HepG2 (cell line): ENCODE measurements around the gene CALML4. TPM values are rescaled to one million over a fixed set of nuclear protein-coding genes. Genes with fewer than 3 reads are reported as not detected.

Source experiments
- BHLHE40 ChIP-seq: IDR thresholded peaks from 2 replicates; pipeline ENCODE4 v1.6.1; 2011; ENCODE audit warnings: low read length, improper control_type of control experiment
- CEBPZ ChIP-seq: IDR thresholded peaks from 2 replicates; pipeline ENCODE4 v1.6.1; 2012; ENCODE audit warnings: low read length, improper control_type of control experiment
- DNMT3B ChIP-seq: conservative IDR thresholded peaks from 2 replicates; pipeline ENCODE4 v1.6.1; 2016; ENCODE audit warnings: missing biosample characterization, control low read depth
- LCORL ChIP-seq, 2 experiments: fragments of 450-650 bp in 1 of 2; sonication (generic) in 1 of 2; formaldehyde crosslinking in 1 of 2; IDR thresholded peaks; 2 replicates each; pipeline versions ENCODE4 v1.5.0 to v1.6.1; 2017 to 2020; ENCODE audit warnings: antibody characterized with exemption in 1 of 2, missing genetic modification reagents in 1 of 2
- MAX ChIP-seq: IDR thresholded peaks from 2 replicates; pipeline ENCODE4 v1.6.1; 2012; ENCODE audit warnings: inconsistent platforms
- MIXL1 ChIP-seq: IDR thresholded peaks from 2 replicates; pipeline ENCODE4 v1.6.1; 2016
- NCOA1 ChIP-seq: sonication (generic); formaldehyde crosslinking; IDR thresholded peaks from 2 replicates; pipeline ENCODE4 v1.9.0; 2021; ENCODE audit warnings: missing genetic modification reagents
- SIX4 ChIP-seq: sonication (generic); formaldehyde crosslinking; IDR thresholded peaks from 2 replicates; pipeline ENCODE4 v1.4.0; 2020; ENCODE audit warnings: missing genetic modification reagents
- STAT6 ChIP-seq: sonication (generic); formaldehyde crosslinking; IDR thresholded peaks from 2 replicates; pipeline ENCODE4 v1.4.0; 2020; ENCODE audit warnings: missing genetic modification reagents, mild to moderate bottlenecking, borderline replicate concordance
- TERF1 ChIP-seq: sonication (generic); formaldehyde crosslinking; IDR thresholded peaks from 2 replicates; pipeline ENCODE4 v1.8.0; 2022; ENCODE audit warnings: mild to moderate bottlenecking, missing genetic modification reagents, moderate library complexity
- ZNF18 ChIP-seq: sonication (generic); formaldehyde crosslinking; IDR thresholded peaks from 2 replicates; pipeline ENCODE4 v1.8.0; 2022; ENCODE audit warnings: mild to moderate bottlenecking, missing genetic modification reagents; ENCODE audit not compliant: insufficient replicate concordance
- ZNF20 ChIP-seq: sonication (generic); formaldehyde crosslinking; IDR thresholded peaks from 2 replicates; pipeline ENCODE4 v1.4.0; 2020; ENCODE audit warnings: mild to moderate bottlenecking, moderate library complexity, missing genetic modification reagents
- ZNF230 ChIP-seq: sonication (generic); formaldehyde crosslinking; IDR thresholded peaks from 2 replicates; pipeline ENCODE4 v1.4.0; 2020; ENCODE audit warnings: mild to moderate bottlenecking, missing genetic modification reagents
- ZNF549 ChIP-seq: sonication (generic); formaldehyde crosslinking; IDR thresholded peaks from 2 replicates; pipeline ENCODE4 v1.5.0; 2020; ENCODE audit warnings: missing genetic modification reagents
- ZNF577 ChIP-seq: sonication (generic); formaldehyde crosslinking; IDR thresholded peaks from 2 replicates; pipeline ENCODE4 v1.4.0; 2020; ENCODE audit warnings: mild to moderate bottlenecking, low read depth, missing genetic modification reagents, borderline replicate concordance
- ZNF652 ChIP-seq: IDR thresholded peaks from 2 replicates; pipeline ENCODE4 v1.6.1; 2016; ENCODE audit warnings: low read depth, borderline replicate concordance
- ZNF724P ChIP-seq: sonication (generic); formaldehyde crosslinking; IDR thresholded peaks from 2 replicates; pipeline ENCODE4 v1.8.0; 2022; ENCODE audit warnings: missing genetic modification reagents, borderline replicate concordance
- ZNF761 ChIP-seq: sonication (generic); formaldehyde crosslinking; conservative IDR thresholded peaks from 2 replicates; pipeline ENCODE4 v1.4.0; 2020; ENCODE audit warnings: mild to moderate bottlenecking, missing genetic modification reagents
- ZNF766 ChIP-seq: sonication (generic); formaldehyde crosslinking; IDR thresholded peaks from 2 replicates; pipeline ENCODE4 v1.5.0; 2020; ENCODE audit warnings: missing genetic modification reagents, borderline replicate concordance
- ZNF772 ChIP-seq: sonication (generic); formaldehyde crosslinking; IDR thresholded peaks from 2 replicates; pipeline ENCODE4 v1.5.0; 2020; ENCODE audit warnings: mild to moderate bottlenecking, missing genetic modification reagents
- ZNF883 ChIP-seq: sonication (generic); formaldehyde crosslinking; IDR thresholded peaks from 2 replicates; pipeline ENCODE4 v1.5.1; 2020; ENCODE audit warnings: mild to moderate bottlenecking, missing genetic modification reagents; ENCODE audit errors: not compliant biosample characterization
- polyA plus RNA-seq, 8 experiments: library from polyadenylated mRNA; depleted of rRNA in 3 of 8; stranded (reverse) in 7 of 8; unstranded in 1 of 8; fragments of >200 nt; fragmentation: Illumina TruSeq in 4 of 8; extraction: Trizol in 4 of 8; gene quantifications; 2 replicates each; pipeline versions ENCODE4 v1.2.1 to v1.2.3, GENCODE V29; 2011 to 2016; ENCODE audit warnings: low read depth in 4 of 8, missing spikeins in 1 of 8, mixed read lengths in 1 of 8; ENCODE audit not compliant: insufficient read depth in 1 of 8
- total RNA-seq, 5 experiments: library from RNA; depleted of rRNA; stranded (reverse); fragments of >200 nt; fragmentation: Illumina TruSeq; extraction: Trizol; gene quantifications; 2 replicates each; pipeline ENCODE4 v1.2.3, GENCODE V29; 2016; ENCODE audit warnings: low read depth in 1 of 5

CALML4 gene
- total and polyA plus RNA-seq, 2 of the 13 experiments (the other 11 are each of a cell fraction or from before 2014, with no cell fraction given): 3.6 to 8.7 TPM

- TF ChIP-seq SIX4 (CRISPR knock-in tag) (no peak), ZNF652 (CRISPR knock-in tag) (no peak), NCOA1 (CRISPR knock-in tag) (no peak), LCORL (IDR thresholded peaks at IDR 0.05) (no peak), LCORL (CRISPR knock-in tag; IDR thresholded peaks at IDR 0.05) (0 out of 2 replicates have a peak, but pooled peaks have one; percentile 57), ZNF772 (CRISPR knock-in tag) (no peak), ZNF577 (CRISPR knock-in tag) (no peak), DNMT3B (CRISPR knock-in tag) (no peak), MAX (0 out of 2 replicates have a peak, but pooled peaks have one; percentile 30), ZNF883 (CRISPR knock-in tag) (no peak), MIXL1 (CRISPR knock-in tag) (0 out of 2 replicates have a peak, but pooled peaks have one; percentile 31), ZNF724P (CRISPR knock-in tag) (no peak), CEBPZ (no peak), ZNF20 (CRISPR knock-in tag) (no peak), ZNF18 (CRISPR knock-in tag) (no peak), ZNF766 (CRISPR knock-in tag) (no peak), ZNF230 (CRISPR knock-in tag) (peak; percentile 49; the same call in 1 of the 2 replicates), TERF1 (no peak), ZNF549 (CRISPR knock-in tag) (no peak), BHLHE40 (no peak), STAT6 (no peak), ZNF761 (0 out of 2 replicates have a peak, but pooled peaks have one; percentile 28)
These were observed at the start of gene CALML4 (continued) for GRCh38 chr15:68204776-68205557.
